Measurements from ENCODE around the gene CYS1.

GRCh38 chr2:10038123-10038522 lies 42.1 kb downstream of the CYS1 start:
- no peak for TF ChIP-seq POLR2A (IDR thresholded peaks at IDR 0.05; ENCODE audit: low read depth, low read length)
- TF ChIP-seq, protein P1, sequence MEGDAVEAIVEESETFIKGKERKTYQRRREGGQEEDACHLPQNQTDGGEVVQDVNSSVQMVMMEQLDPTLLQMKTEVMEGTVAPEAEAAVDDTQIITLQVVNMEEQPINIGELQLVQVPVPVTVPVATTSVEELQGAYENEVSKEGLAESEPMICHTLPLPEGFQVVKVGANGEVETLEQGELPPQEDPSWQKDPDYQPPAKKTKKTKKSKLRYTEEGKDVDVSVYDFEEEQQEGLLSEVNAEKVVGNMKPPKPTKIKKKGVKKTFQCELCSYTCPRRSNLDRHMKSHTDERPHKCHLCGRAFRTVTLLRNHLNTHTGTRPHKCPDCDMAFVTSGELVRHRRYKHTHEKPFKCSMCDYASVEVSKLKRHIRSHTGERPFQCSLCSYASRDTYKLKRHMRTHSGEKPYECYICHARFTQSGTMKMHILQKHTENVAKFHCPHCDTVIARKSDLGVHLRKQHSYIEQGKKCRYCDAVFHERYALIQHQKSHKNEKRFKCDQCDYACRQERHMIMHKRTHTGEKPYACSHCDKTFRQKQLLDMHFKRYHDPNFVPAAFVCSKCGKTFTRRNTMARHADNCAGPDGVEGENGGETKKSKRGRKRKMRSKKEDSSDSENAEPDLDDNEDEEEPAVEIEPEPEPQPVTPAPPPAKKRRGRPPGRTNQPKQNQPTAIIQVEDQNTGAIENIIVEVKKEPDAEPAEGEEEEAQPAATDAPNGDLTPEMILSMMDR (IDR thresholded peaks at IDR 0.05; ENCODE audit: extremely low read depth in 1 of 2, insufficient read depth in 1 of 2, low read depth in 1 of 2, low read length in 2 of 2): no peak
- no peak for TF ChIP-seq EZH2 (IDR thresholded peaks at IDR 0.05; ENCODE audit: borderline replicate concordance, low read depth, low read length, severe bottlenecking)
- no peak for TF ChIP-seq POLR2AphosphoS5 (IDR thresholded peaks at IDR 0.05; ENCODE audit: insufficient read depth, low read depth, low read length)
- no peak for TF ChIP-seq MYC (IDR thresholded peaks at IDR 0.05; ENCODE audit: low read depth, low read length)
- TF ChIP-seq MAX (IDR thresholded peaks at IDR 0.05; ENCODE audit: insufficient read depth, insufficient read length): no peak
- TF ChIP-seq JUN (IDR thresholded peaks at IDR 0.05; ENCODE audit: borderline replicate concordance, insufficient read depth, insufficient read length, low read depth): no peak
- no peak for TF ChIP-seq FOS (IDR thresholded peaks at IDR 0.05; ENCODE audit: borderline replicate concordance, insufficient read depth, low read length)

Data from endothelial cell of umbilical vein (primary cell).